ENCODE measurements around the gene ORC3.
"Not testable (repeated sequence)": the region's sequence is repeated elsewhere in the genome, so short reads cannot be mapped to it uniquely, and the experiment has no call there.

ORC3 gene

DNA sequence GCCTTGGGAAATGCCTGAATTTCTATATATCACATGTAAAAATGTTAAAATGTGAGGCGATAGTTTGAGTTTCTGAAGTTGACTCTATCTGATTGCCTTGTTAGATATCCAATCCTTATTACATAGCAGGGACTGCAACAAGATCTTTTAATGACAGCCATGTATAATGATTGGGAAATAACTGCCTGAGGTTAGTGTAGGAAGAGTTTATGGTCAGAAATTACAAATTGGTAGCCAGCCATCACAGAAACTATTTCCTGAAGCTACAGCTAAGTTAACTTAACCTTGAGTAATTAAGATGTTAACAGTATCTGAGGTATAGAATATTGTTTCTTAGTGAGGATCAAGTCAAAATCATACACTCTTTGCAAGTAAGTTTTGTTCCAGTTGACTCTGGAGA lies 71.1 kb downstream of the ORC3 start:
- no peak for DNase-seq (ENCODE audit: low read depth in 2 of 2)

- DNase-seq (ENCODE audit: low read depth in 2 of 2), result no peak
Observed at GRCh38 chr6:87661503-87661902, 71.6 kb downstream of the ORC3 start.

DNA sequence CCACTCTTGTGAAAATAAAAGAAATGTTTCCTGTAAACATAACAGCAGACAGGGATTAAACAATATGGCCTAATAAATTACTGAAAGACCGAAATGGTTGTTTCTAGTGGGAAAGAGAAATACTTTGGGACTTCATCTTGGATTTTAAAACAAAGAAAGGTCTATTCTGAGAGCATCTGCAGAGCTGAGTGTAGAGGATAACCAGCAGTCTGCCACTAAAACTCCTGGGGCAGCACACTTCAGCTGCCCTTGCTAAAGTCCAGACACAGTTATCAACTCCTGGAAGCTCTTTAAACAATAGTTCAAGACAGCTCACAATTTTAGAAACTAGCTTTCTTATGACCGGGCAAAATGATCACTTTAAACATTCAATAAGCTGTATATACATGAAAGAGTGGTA lies 73.5 kb downstream of the ORC3 start:
- no peak for DNase-seq (ENCODE audit: low read depth in 2 of 2)

DNA sequence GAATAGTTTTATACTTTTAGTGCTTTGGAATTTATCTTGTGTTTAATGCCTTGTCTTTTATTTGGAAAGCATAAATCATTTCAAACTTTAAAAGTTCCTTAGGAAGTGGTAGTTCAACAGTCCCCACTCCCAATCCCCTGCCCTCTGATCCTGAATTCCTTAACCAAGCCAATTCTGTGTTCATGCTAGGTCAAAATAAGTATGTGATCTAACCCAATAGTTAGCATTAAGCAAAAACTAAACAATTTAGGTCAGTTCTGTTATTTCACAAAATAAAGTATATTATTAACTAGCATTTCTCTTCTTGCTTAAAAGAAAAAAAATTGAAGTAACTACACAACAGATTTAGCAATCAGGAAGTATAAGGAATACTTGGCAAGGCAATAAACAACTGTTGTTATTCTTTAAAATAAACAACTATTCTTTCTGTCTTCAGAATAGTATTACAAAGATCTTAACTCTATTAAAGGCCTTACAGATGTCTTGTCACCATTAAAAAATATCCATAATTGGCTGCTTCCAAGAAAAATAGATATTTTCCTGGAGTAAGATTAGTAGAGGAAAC lies 75.1 kb downstream of the ORC3 start:
- DNase-seq (ENCODE audit: low read depth in 2 of 2), result no peak

- DNase-seq (ENCODE audit: low read depth in 2 of 2), result no peak
Observed at GRCh38 chr6:87667032-87667431, 77.1 kb downstream of the ORC3 start.

DNA sequence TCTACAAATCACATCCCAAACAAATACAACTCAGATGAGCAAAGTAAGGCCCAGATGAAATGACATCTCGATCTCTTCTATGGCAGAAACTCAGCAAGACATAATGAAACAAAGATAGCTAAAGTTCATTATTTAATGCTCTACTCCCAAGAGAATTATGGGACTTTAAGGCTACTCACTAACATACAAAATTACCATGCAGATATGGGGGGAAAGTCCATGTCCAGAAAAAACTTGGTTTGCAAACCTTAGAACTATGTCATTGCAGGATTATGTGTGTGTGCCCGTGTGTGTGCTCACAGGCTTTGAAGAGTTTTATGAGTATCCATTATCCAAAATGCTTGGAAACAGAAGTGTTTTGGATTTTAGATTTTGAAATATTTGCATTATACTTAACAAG lies 78.1 kb downstream of the ORC3 start:
- no peak for DNase-seq (ENCODE audit: low read depth in 2 of 2)

DNA sequence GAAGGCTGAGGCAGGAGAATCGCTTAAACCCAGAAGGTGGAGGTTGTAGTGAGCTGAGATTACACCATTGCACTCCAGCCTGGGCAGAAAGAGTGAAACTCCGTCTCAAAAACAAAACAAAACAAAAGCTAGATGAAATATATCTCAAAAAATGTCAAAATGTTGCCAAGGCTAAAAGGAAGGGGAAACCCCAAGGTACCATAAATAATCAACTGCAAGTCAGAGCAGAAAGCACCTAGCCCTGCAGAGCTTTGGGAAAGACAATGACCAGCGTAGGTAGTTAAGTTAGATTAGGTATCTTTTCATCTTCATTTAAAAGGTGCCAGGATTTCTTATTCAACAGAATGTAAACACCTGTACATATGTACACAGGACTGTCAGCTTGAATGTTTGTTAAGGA lies 79.1 kb downstream of the ORC3 start:
- no peak for DNase-seq (ENCODE audit: low read depth in 2 of 2)

GRCh38 chr6:87670707-87671106 lies 80.8 kb downstream of the ORC3 start:
- no peak for DNase-seq (ENCODE audit: low read depth in 2 of 2)

- no peak for DNase-seq (ENCODE audit: low read depth in 2 of 2)
Observed at GRCh38 chr6:87671555-87672029, 81.7 kb downstream of the ORC3 start.

- no peak for DNase-seq (ENCODE audit: low read depth in 2 of 2)
Observed at GRCh38 chr6:87672641-87673040, 82.7 kb downstream of the ORC3 start.

GRCh38 chr6:87673237-87673636 lies 83.3 kb downstream of the ORC3 start:
- no peak for DNase-seq (ENCODE audit: low read depth in 2 of 2)

DNA sequence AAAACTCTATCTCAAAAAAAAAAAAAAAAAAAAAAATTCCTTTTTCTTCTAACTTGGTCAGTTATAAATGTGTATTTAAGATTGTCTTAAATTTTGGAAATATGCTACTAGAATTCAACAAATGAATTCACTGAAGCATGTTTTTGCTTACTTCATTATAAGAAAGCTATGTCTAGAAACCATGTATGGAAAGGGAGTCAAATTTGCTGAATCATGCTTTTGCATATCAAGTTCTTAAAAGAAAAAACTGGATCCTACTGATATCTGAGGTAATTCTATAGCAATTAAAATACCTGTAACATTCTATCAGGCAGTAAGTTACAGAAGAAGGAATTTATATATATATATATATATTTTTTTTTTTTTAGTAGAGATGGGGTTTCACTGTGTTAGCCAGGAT lies 84.4 kb downstream of the ORC3 start:
- DNase-seq (ENCODE audit: low read depth in 2 of 2), result no peak

DNA sequence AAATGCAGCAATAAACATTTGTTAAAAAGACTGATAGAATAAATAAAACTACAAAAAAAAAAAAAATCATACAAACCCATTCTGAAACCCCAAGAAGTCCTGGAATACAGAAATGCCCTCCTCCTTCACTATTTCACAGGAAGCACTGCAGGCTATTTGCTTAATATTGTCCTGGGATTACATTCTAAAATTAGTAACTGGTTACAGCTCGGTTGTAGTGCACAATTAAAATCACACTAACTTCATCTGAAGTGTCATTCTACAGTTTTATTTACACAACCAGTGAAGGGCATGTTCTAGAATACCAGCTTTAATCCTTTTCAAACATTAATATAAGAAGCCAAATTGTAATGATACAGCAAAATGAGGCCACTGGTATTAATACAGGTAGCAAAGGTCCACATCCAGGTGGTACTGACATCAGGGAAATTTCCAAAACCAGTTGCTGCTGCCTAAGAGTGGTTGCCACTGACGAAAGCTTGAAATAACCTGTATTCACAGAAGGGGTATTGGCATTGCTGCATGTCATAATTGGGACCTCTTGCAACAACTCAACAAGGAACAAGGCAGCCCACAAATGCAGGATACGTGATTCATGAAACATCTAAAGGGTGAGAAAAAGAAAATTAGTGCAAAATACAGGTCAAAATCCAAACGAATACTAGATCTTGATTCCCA lies 85.2 kb downstream of the ORC3 start:
- no peak for DNase-seq (ENCODE audit: low read depth in 2 of 2)

DNA sequence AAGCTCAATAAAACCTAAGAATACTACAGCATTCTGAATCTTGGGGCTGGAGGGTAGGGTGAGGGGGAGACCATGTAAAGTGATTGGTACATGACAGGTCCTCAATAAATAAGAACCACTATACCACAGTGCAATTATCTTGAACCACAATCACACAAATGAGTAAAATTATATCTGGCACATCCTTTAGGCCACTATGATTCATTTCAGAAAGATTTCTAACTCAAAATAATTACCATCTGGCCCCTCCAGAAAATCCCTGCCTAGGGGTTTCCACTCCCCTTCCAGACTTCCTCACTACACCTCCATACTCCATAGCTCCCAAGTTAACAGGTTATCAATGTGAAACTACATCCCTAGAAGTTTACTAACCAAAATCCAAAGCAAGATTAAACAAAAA lies 92.4 kb downstream of the ORC3 start:
- no peak for DNase-seq (ENCODE audit: low read depth in 2 of 2)

- no peak for DNase-seq (ENCODE audit: low read depth in 2 of 2)
Observed at GRCh38 chr6:87683890-87684289, 94.0 kb downstream of the ORC3 start.

GRCh38 chr6:87684895-87685654 lies 95.1 kb downstream of the ORC3 start:
- DNase-seq (ENCODE audit: low read depth in 2 of 2), result no peak

GRCh38 chr6:87686636-87687205 lies 96.8 kb downstream of the ORC3 start:
- not testable (repeated sequence) for DNase-seq (ENCODE audit: low read depth in 2 of 2)

GRCh38 chr6:87687296-87687695 lies 97.4 kb downstream of the ORC3 start:
- DNase-seq (ENCODE audit: low read depth in 2 of 2), result no peak

DNA sequence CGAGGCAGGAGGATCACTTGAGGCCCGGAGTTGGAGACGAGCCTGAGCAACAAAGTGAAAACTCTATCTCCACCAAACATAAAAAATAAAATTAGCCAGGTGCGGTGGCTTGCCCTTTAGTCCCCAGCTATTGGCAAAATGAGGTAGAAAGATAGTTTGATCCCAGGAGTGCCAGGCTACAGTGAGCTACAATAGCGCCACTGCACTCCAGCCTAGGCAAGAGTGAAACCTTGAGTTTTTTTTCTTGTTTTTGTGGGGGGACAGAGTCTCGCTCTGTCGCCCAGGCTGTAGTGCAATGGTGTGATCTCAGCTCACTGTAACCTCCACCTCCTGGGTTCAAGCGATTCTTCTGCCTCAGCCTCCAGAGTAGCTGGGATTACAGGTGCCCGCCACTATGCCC lies 98.0 kb downstream of the ORC3 start:
- DNase-seq (ENCODE audit: low read depth in 2 of 2), result not testable (repeated sequence)

- DNase-seq (ENCODE audit: low read depth in 2 of 2), result no peak
Observed at GRCh38 chr6:87690441-87690840, 100.5 kb downstream of the ORC3 start.

DNA sequence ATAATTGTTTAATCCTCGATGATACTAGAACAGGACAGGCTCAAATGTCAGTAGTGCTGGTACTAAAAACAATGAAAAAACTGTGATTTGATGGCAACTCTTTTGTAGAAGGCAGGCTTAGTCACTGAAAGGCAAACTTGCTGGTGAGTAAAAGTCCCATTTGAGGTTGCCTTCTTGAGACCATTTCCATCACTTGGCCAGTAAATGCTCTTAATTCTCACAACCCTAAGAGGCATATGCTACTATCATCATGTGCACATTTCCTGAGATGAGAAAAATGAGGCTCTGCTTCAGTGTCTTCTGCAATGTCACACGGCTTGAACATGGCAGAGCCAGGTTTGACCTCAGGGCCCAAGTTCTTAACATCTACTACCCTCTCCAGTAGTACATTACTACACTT lies 102.2 kb downstream of the ORC3 start:
- DNase-seq (ENCODE audit: low read depth in 2 of 2), result no peak

DNA sequence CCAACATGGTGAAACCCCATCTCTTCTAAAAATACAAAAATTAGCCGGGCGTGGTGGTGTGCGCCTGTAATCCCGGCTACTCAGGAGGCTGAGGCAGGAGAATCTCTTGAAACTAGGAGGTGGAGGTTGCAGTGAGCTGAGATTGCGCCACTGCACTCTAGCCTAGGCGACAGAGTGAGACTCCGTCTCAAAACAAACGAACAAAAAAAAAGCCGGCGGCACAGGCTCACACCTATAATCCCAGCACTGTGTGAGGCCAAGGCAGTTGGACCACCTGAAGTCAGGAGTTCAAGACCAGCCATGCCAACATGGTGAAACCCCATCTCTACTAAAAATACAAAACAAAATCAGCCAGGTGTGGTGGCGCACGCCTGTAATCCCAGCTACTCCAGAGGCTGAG lies 106.9 kb downstream of the ORC3 start:
- DNase-seq (ENCODE audit: low read depth in 2 of 2), result not testable (repeated sequence)
